22Rv1 (cell line): ENCODE results near the gene MAPK9.

Experiments used
- CTCF ChIP-seq: fragments of 450-650 bp; IDR thresholded peaks from 2 replicates; pipeline ENCODE4 v1.5.1; 2017; ENCODE audit warnings: mild to moderate bottlenecking
- ZFX ChIP-seq: fragments of 450-650 bp; IDR thresholded peaks from 2 replicates; pipeline ENCODE4 v1.6.1; 2017; ENCODE audit warnings: antibody characterized with exemption, borderline replicate concordance

GRCh38 chr5:180330810-180331646 lies 39.1 kb upstream of the MAPK9 start:
- TF ChIP-seq CTCF = no peak
- TF ChIP-seq ZFX = no peak
